ENCODE data around the gene LMX1A. TPM values are rescaled to one million over a fixed set of nuclear protein-coding genes. Genes with fewer than 3 reads are reported as not detected.

The LMX1A gene
- total RNA-seq, 1 donor from 2014 or later = 0.11 TPM

DNA sequence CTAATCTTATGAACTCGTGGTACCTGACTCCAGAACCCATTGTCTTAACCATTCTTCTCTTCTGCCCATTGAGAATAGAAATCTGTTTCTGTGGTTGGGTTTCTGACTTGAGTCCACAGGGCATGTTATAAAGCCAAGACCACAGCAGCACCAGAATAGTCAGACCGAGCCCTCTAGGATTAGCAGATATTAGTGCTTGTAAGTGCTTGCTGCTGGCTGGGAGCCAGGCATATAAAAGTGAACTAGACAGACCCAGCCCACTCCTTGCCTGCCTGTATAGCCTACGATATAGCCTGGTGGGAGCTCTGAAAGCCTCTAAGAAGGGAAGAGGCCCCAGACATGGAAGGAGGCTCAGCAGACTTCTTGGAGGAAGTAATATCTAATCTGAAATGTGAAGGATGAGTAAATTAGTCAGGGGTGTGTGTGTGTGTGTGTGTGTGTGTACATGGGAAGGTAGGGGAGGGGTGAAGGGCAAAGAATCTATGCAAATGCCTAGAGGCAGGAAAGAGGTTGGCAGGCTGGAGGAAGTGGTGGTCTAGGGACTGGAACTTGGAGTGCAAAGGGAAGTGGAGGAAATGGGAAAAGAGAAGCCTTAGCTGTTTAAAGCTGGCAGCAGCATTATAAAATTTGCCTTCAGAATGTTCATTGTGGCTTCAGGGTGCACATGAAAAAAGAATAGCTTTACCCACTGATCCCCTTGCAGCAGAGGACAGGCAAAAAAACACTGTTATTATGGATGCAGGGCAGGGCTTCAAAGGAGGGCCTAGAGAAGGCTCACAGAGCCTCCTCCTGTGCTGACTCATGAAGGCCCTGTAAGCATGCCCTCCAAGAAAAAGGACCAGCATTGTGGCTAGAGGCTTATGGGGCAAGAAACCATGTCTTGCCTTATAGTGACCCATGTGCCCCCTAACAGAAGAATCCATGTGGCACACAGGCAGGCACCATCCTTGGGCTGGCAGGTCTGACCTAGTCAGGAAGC is 169.2 kb downstream of the LMX1A start:
- intact Hi-C loops (cut with micrococcal nuclease) = no loop called here
- TF ChIP-seq, protein P1, sequence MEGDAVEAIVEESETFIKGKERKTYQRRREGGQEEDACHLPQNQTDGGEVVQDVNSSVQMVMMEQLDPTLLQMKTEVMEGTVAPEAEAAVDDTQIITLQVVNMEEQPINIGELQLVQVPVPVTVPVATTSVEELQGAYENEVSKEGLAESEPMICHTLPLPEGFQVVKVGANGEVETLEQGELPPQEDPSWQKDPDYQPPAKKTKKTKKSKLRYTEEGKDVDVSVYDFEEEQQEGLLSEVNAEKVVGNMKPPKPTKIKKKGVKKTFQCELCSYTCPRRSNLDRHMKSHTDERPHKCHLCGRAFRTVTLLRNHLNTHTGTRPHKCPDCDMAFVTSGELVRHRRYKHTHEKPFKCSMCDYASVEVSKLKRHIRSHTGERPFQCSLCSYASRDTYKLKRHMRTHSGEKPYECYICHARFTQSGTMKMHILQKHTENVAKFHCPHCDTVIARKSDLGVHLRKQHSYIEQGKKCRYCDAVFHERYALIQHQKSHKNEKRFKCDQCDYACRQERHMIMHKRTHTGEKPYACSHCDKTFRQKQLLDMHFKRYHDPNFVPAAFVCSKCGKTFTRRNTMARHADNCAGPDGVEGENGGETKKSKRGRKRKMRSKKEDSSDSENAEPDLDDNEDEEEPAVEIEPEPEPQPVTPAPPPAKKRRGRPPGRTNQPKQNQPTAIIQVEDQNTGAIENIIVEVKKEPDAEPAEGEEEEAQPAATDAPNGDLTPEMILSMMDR (IDR thresholded peaks at IDR 0.05; ENCODE audit: borderline replicate concordance) = no peak
- no peak overlapping the region for H3K4me3 ChIP-seq

DNA sequence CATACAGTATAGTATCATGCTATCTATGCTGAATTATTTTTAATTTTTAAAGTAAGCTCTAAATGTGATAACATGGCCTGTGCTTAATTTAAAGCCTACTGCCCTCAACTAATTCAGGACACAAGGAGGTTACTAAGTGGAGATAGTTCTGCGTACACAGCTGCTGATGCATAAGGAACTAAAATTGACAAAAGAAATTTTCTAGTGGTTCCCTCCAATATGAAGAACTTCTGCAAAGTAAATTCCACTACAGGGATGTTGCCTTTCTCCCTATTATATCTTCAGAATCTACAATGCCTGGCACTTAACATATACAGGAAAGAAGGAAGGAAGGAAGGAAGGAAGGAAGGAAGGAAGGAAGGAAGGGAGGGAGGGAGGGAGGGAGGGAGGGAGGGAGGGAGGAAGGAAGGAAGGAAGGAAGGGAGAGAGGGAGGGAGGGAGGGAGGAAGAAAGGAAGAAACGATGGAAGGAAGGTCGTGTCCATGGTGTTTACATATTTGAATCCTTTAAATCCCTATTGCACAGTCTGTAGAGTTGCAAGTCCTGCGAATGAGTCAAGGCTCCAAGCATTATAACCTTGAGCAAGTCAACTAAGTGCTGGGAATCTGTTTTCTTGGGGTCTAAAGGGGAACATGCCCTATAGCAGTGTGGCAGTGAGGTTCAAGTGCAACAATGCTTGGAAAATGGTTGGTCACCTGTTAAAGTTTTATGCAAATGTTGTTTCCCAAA is 171.2 kb downstream of the LMX1A start:
- Histone ChIP-seq H3K4me1 (no peaks in the 10 kb centered on the region), H3K9me3 (replicated peaks) (peaks cover 12% of the 10 kb centered on the region), H3K27me3 (ENCODE audit: low read depth) (no peaks in the 10 kb centered on the region), H3K27ac (replicated peaks) (no peak overlapping the region), H3K36me3 (no peaks in the 10 kb centered on the region), H3K4me3 (no peak overlapping the region)
- DNase-seq = no peak
- TF ChIP-seq, protein P1 (IDR thresholded peaks at IDR 0.05; ENCODE audit: borderline replicate concordance) = no peak
- intact Hi-C loops (cut with micrococcal nuclease) = no loop called here

More for the DNA sequence above, 169.2 kb downstream of the LMX1A start:
- no peak for DNase-seq
- Histone ChIP-seq H3K36me3 (no peaks in the 10 kb centered on the region), H3K27me3 (ENCODE audit: low read depth) (peaks cover 1% of the 10 kb centered on the region), H3K27ac (replicated peaks) (no peak overlapping the region), H3K9me3 (replicated peaks) (peaks cover 12% of the 10 kb centered on the region), H3K4me1 (no peaks in the 10 kb centered on the region)

DNA sequence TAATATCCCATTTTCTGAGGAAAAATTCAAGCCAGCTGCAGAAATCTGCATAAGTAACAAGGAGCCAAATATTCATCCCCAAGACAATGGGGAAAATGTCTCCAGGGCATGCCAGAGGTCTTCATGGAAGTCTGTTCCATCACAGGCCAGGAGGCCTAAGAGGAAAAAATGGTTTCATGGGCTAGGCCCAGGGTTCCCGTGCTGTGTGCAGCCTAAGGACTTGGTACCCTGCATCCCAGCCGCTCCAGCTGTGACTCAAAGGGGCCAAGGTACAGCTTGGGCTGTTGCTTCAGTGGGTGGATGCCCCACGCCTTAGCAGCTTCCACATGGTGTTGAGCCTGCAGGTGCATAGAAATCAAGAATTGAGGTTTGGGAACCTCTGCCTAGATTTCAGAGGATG is 173.5 kb downstream of the LMX1A start:
- H3K27me3 ChIP-seq (ENCODE audit: low read depth) = no peaks in the 10 kb centered on the region
- H3K36me3 ChIP-seq = no peaks in the 10 kb centered on the region
- H3K4me3 ChIP-seq = no peak overlapping the region
- no peaks in the 10 kb centered on the region for H3K4me1 ChIP-seq
- H3K27ac ChIP-seq (replicated peaks) = no peak overlapping the region
- intact Hi-C loops (cut with micrococcal nuclease) = no loop called here
- no peak for DNase-seq
- TF ChIP-seq, protein P1 (IDR thresholded peaks at IDR 0.05; ENCODE audit: borderline replicate concordance) = no peak
- peaks cover 12% of the 10 kb centered on the region for H3K9me3 ChIP-seq (replicated peaks)

DNA sequence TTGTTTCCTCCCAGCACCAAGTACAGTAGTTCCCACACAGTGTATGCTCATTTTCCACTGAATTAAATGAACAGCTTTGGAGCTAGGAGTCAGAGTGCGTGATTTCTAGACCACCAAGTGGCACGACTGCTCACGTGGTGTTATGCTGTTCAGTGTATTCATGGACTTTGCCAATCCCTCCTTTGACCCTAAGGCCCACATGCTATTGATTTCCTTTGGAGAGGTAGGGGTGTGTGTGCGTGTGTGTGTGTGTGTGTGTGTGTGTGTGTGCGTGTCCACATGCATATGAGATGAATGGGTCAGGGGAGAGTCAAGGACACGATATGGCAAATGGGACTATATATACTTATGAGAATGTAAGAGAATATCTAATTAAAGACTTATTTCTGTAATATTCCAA is 177.2 kb downstream of the LMX1A start:
- no peaks in the 10 kb centered on the region for H3K36me3 ChIP-seq
- no peak overlapping the region for H3K4me3 ChIP-seq
- H3K27ac ChIP-seq (replicated peaks) = no peak overlapping the region
- H3K4me1 ChIP-seq = peaks cover 6% of the 10 kb centered on the region
- peaks cover 6% of the 10 kb centered on the region for H3K27me3 ChIP-seq (ENCODE audit: low read depth)
- no peak for DNase-seq
- intact Hi-C loops (cut with micrococcal nuclease) = no loop called here
- peaks cover 12% of the 10 kb centered on the region for H3K9me3 ChIP-seq (replicated peaks)
- TF ChIP-seq, protein P1 (IDR thresholded peaks at IDR 0.05; ENCODE audit: borderline replicate concordance) = no peak

DNA sequence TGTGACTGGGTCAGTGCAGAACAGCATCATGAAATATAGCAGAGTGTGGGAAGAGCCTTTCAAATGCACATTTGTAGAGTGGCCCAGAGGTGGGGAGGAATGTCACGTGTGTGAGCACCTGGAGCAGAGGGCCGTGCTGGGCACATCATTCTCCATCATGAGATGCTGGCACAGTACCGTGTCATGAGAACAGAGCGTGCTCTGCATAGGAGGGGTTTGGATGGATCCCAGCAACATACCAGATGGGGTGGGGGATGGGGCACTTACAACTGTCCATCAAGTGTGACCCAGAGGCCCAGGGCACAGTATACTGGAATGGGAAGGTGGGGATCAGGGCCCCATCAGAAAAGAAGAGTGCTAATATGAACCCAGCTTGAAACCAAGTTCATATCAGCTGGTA is 182.0 kb downstream of the LMX1A start:
- no peak overlapping the region for H3K4me3 ChIP-seq
- peak; percentile 16 for DNase-seq
- TF ChIP-seq, protein P1 (IDR thresholded peaks at IDR 0.05; ENCODE audit: borderline replicate concordance) = no peak
- intact Hi-C loops (cut with micrococcal nuclease) = no loop called here
- H3K4me1 ChIP-seq = peaks cover 8% of the 10 kb centered on the region
- no peaks in the 10 kb centered on the region for H3K9me3 ChIP-seq (replicated peaks)
- H3K27me3 ChIP-seq (ENCODE audit: low read depth) = peaks cover 6% of the 10 kb centered on the region
- H3K36me3 ChIP-seq = no peaks in the 10 kb centered on the region
- no peak overlapping the region for H3K27ac ChIP-seq (replicated peaks)
